Measurements from ENCODE around the gene RRP7A.
"Not testable (repeated sequence)": the region's sequence is repeated elsewhere in the genome, so short reads cannot be mapped to it uniquely, and the experiment has no call there.

The RRP7A gene

DNA sequence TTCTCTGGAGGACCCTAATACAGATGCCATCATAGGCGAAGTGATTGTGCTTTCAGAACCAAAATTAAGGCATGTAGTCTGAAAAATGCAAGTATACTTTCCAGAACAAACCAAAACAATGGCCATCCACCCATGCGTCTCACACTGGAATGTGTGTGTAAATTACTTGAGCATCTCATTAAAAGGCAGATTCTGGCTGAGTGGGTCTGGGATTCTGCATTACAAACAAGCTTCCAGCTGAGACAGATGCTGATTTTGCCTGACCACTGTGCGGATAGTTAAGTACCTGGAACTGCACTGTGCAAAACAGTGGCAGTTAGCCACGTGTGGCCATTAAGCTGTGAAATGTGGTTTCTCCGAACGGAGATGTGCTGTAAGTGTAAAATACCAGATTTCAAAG is 26.2 kb downstream of the RRP7A start:
- DNase-seq, result no peak

- DNase-seq, result no peak
Observed at GRCh38 chr22:42492323-42492690, 27.3 kb downstream of the RRP7A start.

DNA sequence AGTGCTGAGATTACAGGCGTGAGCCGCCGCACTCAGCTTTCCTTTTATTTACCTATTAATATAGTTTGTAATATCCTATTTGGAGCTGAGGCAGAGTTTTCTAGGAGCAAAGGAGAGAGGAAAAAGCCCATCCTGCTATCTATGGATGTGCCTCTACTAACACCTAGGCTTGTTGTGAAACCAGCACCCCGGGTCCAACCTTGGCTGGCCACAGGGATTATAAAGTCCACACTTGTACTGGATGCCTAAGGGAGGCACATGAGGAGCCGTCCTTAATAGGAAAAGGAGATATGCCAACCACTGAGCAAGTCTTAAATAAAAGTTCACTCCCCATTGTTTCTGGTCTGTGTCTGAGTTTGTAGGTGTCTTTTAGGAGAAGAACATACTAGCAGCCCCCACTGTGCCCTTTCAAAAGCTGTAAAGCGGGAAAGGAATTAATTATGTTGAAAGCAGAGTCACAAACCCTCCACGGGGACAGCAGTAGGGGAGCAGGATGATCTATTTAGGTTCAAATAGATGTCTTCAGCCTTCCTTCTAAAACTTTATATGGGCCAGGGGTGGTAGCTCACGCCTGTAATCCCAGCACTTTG is 29.3 kb downstream of the RRP7A start:
- no peak for DNase-seq

- no peak for DNase-seq
Observed at GRCh38 chr22:42489000-42489399, 30.6 kb downstream of the RRP7A start.

GRCh38 chr22:42484506-42484905 is 35.1 kb downstream of the RRP7A start:
- DNase-seq, result no peak

DNA sequence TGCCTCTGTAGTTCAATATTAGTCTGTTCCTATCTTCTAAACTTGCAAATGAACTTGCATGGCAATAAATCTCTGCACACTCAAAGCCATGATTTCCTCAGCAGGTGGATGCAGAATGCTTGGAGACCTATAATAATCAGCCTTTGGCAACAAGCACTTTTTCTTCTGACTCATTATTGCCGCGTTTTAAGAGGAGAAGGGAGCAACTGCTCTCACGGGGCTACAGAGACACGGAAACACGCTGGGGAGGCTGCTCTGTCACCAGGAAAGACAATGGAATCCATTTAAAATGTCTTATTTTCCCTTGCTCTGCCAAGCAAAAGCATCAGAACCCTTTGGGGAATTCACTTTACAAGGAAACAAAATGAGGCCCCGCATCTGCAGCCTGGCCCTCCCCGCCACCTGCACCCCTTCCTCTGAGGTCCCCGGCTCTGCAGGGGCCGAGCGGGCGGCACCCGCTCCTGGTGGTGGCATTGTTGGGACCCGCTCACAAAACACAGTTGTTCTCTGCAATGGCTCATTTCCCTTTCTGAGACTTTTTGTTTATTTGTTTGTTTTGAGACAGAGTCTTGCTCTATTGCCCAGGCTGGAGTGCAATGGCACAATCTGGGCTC is 35.9 kb downstream of the RRP7A start:
- not testable (repeated sequence) for DNase-seq

GRCh38 chr22:42475122-42475521 is 44.5 kb downstream of the RRP7A start:
- no peak for DNase-seq

GRCh38 chr22:42473484-42474193 is 46.0 kb downstream of the RRP7A start:
- no peak for DNase-seq

- DNase-seq, result no peak
Observed at GRCh38 chr22:42472671-42473070, 46.9 kb downstream of the RRP7A start.

DNA sequence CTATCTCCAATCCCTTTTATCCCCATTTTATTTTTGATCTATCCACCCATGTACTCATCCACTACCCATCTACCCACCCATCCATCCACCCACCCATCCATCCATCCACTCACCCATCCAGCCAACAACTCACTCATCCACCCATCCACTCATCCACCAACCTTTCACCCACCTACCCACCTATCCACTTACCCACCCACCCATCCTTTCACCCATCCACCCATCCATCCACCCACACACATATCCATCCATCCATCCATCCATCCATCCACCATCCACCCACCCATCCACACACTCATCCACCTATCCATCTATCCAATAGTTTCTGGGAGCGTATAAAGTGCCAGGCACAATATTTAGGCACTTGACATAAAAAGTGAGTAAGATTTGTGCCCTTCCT is 48.2 kb downstream of the RRP7A start:
- DNase-seq, result no peak

DNA sequence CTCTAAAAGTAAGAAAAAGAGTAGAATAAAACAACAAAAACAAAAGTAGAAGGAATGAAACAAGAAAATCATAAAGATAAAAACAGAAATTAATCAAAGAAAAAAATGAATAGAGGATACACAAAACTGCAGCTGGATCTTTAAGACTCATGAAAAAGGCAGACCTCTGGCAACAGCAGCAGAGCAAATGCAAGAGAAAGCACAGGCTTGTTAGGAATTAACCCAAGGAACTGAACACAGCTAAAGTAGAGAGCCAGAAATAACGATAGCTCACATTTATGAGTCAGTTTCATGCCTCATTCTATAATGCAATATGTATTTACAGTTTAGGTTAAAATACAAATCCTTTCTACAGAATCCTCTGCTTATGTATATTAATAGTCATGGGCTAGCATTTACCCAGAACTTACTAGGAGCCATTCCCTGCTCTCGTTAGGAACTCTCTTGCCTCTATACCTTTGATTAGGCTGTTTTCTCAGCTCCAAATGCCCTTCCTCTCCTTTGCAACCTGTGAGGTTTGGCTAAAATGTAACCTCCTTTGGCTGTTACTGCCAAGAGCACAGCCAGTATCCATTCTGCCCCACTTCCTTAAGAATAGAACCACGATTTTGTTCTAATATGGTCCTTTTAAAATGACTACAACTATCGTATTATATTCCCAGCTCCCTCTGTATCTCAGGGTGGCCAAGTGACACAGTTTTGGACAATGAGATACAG is 49.1 kb downstream of the RRP7A start:
- DNase-seq, result no peak

DNA sequence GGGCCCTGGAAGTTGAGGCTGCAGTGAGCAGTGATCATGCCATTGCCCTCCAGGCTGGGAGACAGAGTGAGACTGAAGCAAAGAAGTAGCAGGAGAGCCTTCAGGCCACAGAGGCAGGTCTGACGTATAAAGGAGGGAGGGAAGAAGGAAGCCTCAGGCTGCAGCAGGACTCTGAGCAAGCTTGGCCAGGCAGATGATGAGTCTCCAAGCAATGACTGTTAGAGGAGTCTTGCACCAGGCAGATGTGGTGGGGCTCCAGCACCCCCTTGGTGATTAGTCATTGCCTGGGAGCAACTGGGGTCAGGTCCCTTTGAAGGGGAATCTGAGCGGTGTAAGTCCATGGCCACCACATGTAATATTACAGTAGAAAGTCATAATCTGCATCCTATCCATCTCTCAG is 50.8 kb downstream of the RRP7A start:
- DNase-seq, result no peak

- no peak for DNase-seq
Observed at GRCh38 chr22:42462016-42462415, 57.6 kb downstream of the RRP7A start.

GRCh38 chr22:42461511-42461910 is 58.1 kb downstream of the RRP7A start:
- no peak for DNase-seq
